ENCODE results near the gene MYDGF. TPM values are rescaled to one million over a fixed set of nuclear protein-coding genes. Genes with fewer than 3 reads are reported as not detected.

MYDGF gene
- total RNA-seq, 4 donors from 2014 or later = 33.5 to 48.7 (median 41.5) TPM

GRCh38 chr19:4657835-4658234 lies 12.3 kb downstream of the MYDGF start:
- WGBS, 2 donors = 81 to 98% methylated on average over 6 to 8 of the region's 8 CpGs
- peaks cover 0 to 91% (median 16%) of the 10 kb centered on the region in 3 donors for H3K36me3 ChIP-seq
- TF ChIP-seq CTCF (IDR thresholded peaks at IDR 0.05) = no peak
- no peak for TF ChIP-seq POLR2A (IDR thresholded peaks at IDR 0.05)
- H3K4me3 ChIP-seq = no peak overlapping the region
- no peak for DNase-seq (ENCODE audit: low spot score in 2 of 2)
- H3K4me1 ChIP-seq = peaks cover 0 to 6% (median 0%) of the 10 kb centered on the region in 4 donors
- no peaks in the 10 kb centered on the region for H3K27me3 ChIP-seq
- peaks cover 0 to 15% (median 0%) of the 10 kb centered on the region in 4 donors for H3K9me3 ChIP-seq
- H3K27ac ChIP-seq = peak overlapping the region in 1 of 4 donors; percentile 38

GRCh38 chr19:4657262-4657661 lies 12.9 kb downstream of the MYDGF start:
- no peak for TF ChIP-seq POLR2A (IDR thresholded peaks at IDR 0.05)
- peaks cover 0 to 88% (median 16%) of the 10 kb centered on the region in 3 donors for H3K36me3 ChIP-seq
- WGBS, 2 donors = 59 to 61% methylated on average over 14 of the region's 14 CpGs

GRCh38 chr19:4656102-4656501 lies 14.0 kb downstream of the MYDGF start:
- Histone ChIP-seq H3K27me3 (no peaks in the 10 kb centered on the region), H3K27ac (peak overlapping the region in 1 of 4 donors; percentile 28), H3K4me1 (peaks cover 0 to 1% (median 0%) of the 10 kb centered on the region in 4 donors), H3K36me3 (peaks cover 0 to 87% (median 16%) of the 10 kb centered on the region in 3 donors), H3K4me3 (no peak overlapping the region), H3K9me3 (peaks cover 0 to 15% (median 0%) of the 10 kb centered on the region in 4 donors)
- no peak for TF ChIP-seq POLR2A (IDR thresholded peaks at IDR 0.05)
- TF ChIP-seq EP300 (IDR thresholded peaks at IDR 0.05) = no peak
- no peak for TF ChIP-seq CTCF (IDR thresholded peaks at IDR 0.05)
- no peak for DNase-seq (ENCODE audit: low spot score in 2 of 2)
- 89 to 95% methylated on average over 5 to 7 of the region's 8 CpGs for WGBS, 2 donors

More at GRCh38 chr19:4657262-4657661, 12.9 kb downstream of the MYDGF start:
- H3K27ac ChIP-seq = peak overlapping the region in 1 of 4 donors; percentile 38
- H3K27me3 ChIP-seq = no peaks in the 10 kb centered on the region
- peaks cover 0 to 6% (median 0%) of the 10 kb centered on the region in 4 donors for H3K4me1 ChIP-seq
- peaks cover 0 to 15% (median 0%) of the 10 kb centered on the region in 4 donors for H3K9me3 ChIP-seq
- no peak overlapping the region for H3K4me3 ChIP-seq
- DNase-seq (ENCODE audit: low spot score in 2 of 2) = no peak

- TF ChIP-seq CTCF (IDR thresholded peaks at IDR 0.05) (no peak), POLR2A (IDR thresholded peaks at IDR 0.05) (no peak), EP300 (IDR thresholded peaks at IDR 0.05) (peak in 1 of 2 donors; percentile 36)
- Histone ChIP-seq H3K4me1 (peaks cover 0 to 8% (median 0%) of the 10 kb centered on the region in 4 donors), H3K27me3 (no peaks in the 10 kb centered on the region), H3K27ac (peak overlapping the region in 2 of 4 donors; percentile 55 to 71), H3K9me3 (peaks cover 0 to 15% (median 0%) of the 10 kb centered on the region in 4 donors), H3K4me3 (no peak overlapping the region), H3K36me3 (peaks cover 0 to 73% (median 13%) of the 10 kb centered on the region in 3 donors)
- no peak for DNase-seq (ENCODE audit: low spot score in 2 of 2)
- 77 to 80% methylated on average over 27 of the region's 27 CpGs for WGBS, 2 donors
These were observed 15.4 kb downstream of the MYDGF start for GRCh38 chr19:4654437-4655361.

- H3K36me3 ChIP-seq = peaks cover 0 to 65% (median 10%) of the 10 kb centered on the region in 3 donors
- WGBS, 2 donors = 78 to 86% methylated on average over 8 to 13 of the region's 13 CpGs
- no peak for TF ChIP-seq POLR2A (IDR thresholded peaks at IDR 0.05)
- no peak for TF ChIP-seq EP300 (IDR thresholded peaks at IDR 0.05)
- TF ChIP-seq CTCF (IDR thresholded peaks at IDR 0.05) = no peak
These were observed 16.2 kb downstream of the MYDGF start for GRCh38 chr19:4653793-4654436.

More at GRCh38 chr19:4653793-4654436, 16.2 kb downstream of the MYDGF start:
- Histone ChIP-seq H3K4me1 (peaks cover 0 to 15% (median 2%) of the 10 kb centered on the region in 4 donors), H3K27me3 (no peaks in the 10 kb centered on the region), H3K27ac (peak overlapping the region in 2 of 4 donors; percentile 55 to 71), H3K9me3 (peaks cover 0 to 12% (median 0%) of the 10 kb centered on the region in 4 donors), H3K4me3 (no peak overlapping the region)
- DNase-seq (ENCODE audit: low spot score in 2 of 2) = no peak
